NCI-H82 treated with DMSO at 0.1 percent for 48 hours (cell line): Measurements from ENCODE around the gene CORO2B.
A peak's percentile ranks its signal among the peaks of the same experiment; 100 is the strongest.
"Not testable (repeated sequence)": the region's sequence is repeated elsewhere in the genome, so short reads cannot be mapped to it uniquely, and the experiment has no call there.

Experiments
- DNase-seq: peaks from one replicate; lab custom pipeline; 2025; ENCODE audit not compliant: unreplicated experiment; lab: John Stamatoyannopoulos, UW

The CORO2B gene

DNA sequence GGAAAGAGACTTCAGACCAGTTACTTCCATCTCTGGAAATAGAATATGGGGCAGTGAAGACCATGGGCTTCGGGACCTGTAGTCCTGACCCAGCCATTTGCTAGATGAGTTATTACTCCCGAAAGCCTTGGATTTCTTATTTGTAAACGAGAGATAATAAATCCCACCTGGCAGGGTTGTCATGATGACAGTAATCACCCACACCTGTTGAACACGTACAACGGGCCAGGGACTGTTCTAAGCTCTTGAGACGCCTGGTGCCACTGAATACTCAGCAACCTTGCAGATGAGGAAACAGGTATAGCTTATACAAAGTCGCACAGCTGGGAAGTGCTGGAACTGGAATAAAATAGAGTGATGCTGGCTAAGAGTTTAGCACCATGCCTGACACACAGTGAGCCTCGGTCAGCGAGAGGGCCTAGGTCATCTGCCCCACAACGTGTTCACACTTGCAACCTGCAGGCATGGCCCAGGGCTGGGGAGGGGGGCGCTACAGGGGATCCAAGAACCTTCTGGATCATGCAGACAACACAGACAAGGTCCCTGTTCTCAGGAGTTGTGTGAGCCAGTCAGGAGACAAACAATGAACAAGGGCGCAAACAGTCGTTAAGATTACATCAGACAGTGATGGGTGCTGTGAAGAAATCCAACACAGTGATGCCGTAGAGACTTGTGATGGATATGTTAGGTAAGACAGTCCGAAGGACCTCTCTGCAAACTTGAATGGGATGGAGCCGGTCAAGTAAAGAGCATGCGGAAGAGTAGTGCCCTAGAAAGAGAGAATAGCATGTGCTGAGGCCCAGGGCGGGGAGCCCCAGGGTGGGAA is 89.2 kb downstream of the CORO2B start:
- no peak for DNase-seq

- DNase-seq = no peak
These were observed 90.3 kb downstream of the CORO2B start for GRCh38 chr15:68668926-68669600.

DNA sequence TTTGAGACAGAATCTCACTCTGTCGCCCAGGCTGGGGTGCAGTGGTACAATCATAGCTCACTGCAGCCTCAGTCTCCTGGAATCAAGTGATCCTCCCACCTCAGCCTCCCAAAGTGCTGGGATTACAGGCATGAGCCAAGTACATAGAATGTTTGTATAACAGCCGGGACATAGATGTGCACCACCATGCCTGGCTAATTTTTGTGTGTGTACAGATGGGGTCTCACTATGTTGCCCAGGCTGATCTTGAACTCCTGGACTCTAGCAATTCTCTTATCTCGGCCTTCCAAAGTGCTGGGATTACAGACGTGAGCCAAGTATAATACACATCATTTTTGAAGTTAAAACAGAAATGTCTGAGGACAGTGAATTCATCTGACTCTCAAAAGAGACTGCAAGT is 93.5 kb downstream of the CORO2B start:
- no peak for DNase-seq

- peak; percentile 24 for DNase-seq
These were observed 94.0 kb downstream of the CORO2B start for GRCh38 chr15:68672781-68673205.

GRCh38 chr15:68674975-68675374 is 96.2 kb downstream of the CORO2B start:
- DNase-seq = no peak

- no peak for DNase-seq
These were observed 97.3 kb downstream of the CORO2B start for GRCh38 chr15:68676011-68676605.

- no peak for DNase-seq
These were observed 98.1 kb downstream of the CORO2B start for GRCh38 chr15:68676926-68677325.

DNA sequence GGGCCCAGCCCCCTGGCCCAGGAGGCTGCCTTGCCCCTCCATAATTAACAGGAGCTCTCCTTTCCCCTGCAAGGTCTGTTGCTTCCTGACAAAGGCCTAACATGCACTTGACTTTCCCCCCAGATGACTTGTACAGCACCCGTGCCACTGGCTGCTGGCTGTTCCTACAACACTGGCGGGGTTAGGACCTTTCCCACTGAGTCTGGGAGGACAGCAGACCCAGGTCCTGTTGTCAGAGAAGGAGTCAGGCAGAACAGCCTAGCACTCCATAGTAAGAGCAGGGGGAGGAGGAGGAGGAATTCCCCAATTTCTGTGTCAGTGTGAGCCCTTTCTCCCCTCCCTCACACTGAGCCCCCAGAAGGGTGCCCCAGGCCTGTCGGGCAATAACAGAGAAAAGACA is 99.2 kb downstream of the CORO2B start:
- no peak for DNase-seq

DNA sequence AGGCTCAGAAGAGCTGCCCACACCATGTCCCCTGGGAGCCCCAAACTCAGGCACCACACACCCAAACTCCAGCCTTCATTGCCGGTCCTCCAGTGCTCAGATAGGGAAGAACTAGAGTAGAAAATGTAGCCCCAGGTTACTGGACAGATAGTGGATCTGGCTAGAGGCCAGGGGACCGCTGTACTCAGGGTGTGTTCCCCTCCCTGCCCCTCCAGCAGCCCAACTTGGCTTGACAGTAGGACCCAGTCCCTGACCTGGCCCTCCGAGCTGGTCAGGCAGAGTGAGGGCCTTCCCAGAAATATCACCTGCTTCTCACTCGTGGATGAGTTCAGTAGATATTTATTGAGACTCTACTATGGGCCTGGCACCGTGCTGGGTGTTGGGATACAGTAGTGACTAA is 100.0 kb downstream of the CORO2B start:
- DNase-seq = no peak

- DNase-seq = no peak
These were observed 100.4 kb downstream of the CORO2B start for GRCh38 chr15:68679161-68679560.

DNA sequence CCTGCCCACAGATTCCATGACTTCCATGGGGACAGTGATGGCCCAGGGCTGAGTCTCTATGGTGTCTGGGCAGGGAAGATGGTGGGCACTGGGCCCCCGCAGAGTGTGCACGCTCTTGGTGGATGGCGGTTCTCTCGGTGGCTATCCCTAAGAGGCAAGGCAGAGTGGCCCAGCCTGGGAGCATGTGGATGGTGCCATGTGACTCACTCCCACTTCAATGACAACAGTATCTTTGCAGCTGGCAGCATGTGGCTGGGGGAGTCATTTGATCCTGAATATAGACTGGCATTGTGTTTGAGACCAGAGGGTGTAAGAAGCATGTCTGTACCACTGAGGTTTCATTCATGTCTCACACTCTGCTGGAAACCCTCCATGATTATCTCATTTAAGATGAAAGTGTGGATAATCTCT is 101.2 kb downstream of the CORO2B start:
- DNase-seq = no peak

- DNase-seq = not testable (repeated sequence)
These were observed 102.0 kb downstream of the CORO2B start for GRCh38 chr15:68680756-68681155.

- DNase-seq = no peak
These were observed 103.0 kb downstream of the CORO2B start for GRCh38 chr15:68681836-68682235.

- peak; percentile 99 for DNase-seq
These were observed 103.5 kb downstream of the CORO2B start for GRCh38 chr15:68682330-68682729.

GRCh38 chr15:68683026-68683425 is 104.2 kb downstream of the CORO2B start:
- DNase-seq = no peak

GRCh38 chr15:68683551-68683950 is 104.8 kb downstream of the CORO2B start:
- DNase-seq = no peak

DNA sequence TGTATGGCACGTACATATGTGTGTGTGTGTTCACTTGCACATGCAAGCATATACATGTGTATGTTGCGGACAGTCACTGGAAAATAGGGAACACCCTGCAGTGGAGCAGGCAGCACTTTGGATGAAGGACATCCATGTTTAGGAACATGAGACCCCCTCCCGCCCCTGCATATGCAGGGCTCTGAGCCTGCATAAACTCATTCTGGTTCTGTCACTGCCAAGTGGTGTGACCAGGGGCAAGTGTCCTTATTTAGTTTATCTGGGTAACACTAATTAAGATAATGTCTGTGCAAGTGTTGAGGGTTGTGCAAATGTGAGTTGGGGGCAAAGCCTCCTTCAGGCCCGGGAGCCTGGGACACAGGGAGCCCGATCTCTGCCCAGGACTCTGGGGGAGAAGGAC is 105.7 kb downstream of the CORO2B start:
- DNase-seq = no peak

- no peak for DNase-seq
These were observed 108.4 kb downstream of the CORO2B start for GRCh38 chr15:68687136-68687735.

GRCh38 chr15:68691705-68692104 is 112.9 kb downstream of the CORO2B start:
- DNase-seq = no peak

GRCh38 chr15:68693071-68693470 is 114.3 kb downstream of the CORO2B start:
- no peak for DNase-seq

DNA sequence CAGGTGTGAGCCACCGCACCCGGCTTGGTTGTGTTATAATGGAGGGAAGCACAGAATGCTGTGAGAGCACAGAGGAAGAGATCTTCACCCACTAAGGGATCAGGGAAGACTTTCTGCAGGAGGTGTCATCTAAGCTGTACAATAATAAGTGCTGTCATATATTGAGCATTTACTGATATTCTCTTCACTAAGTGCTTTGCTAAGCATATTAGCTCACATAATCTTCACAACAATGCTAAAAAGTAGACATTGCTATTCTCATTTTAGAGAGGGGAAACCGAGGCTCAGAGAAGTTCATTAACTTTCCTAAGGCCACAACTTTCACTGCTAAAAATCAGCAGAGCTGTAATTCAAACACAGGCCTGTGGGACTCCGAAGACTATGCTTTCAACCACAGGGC is 115.3 kb downstream of the CORO2B start:
- DNase-seq = no peak
